K562 (cell line): Measurements from ENCODE around the gene CPT1A. TPM values are rescaled to one million over a fixed set of nuclear protein-coding genes. Genes with fewer than 3 reads are reported as not detected.

ENCODE experiments used
- ATAC-seq: fragments of 200-7000 bp; cut with Tn5 transposase; 3 replicates; pipeline ENCODE4 v1.9.1; 2020; ENCODE audit warnings: moderate library complexity
- BruUV-seq: library from RNA; stranded (reverse); fragments of 400-500 nt; replicated peaks from 2 replicates; lab custom pipeline; 2021; lab: Mats Ljungman, UMichigan
- CTCF ChIA-PET: fragments of 300-600 bp; formaldehyde crosslinking; extraction: SDS; loops from one replicate; lab custom pipeline; 2021; ENCODE audit warnings: low intra/inter-chr PET ratio; lab: Yijun Ruan, JAX
- POLR2A ChIA-PET: fragments of 300-600, 350-650 bp; sonication (Branson Sonifier 250); formaldehyde crosslinking; extraction: SDS; loops from one replicate; lab custom pipeline; 2021; ENCODE audit warnings: antibody characterized with exemption, inconsistent platforms; lab: Yijun Ruan, JAX
- DNase-seq, 4 experiments: peaks; one replicate each; pipeline versions ENCODE4 v3.0.0 to v3.0.0-alpha.2; 2011 to 2018; ENCODE audit warnings: low spot score in 3 of 4, mixed read lengths in 3 of 4; ENCODE audit errors: extremely low read depth in 1 of 4
- FAIRE-seq: peaks from 2 replicates; lab custom pipeline; 2011; peaks lifted over from hg19 to GRCh38; lab: Jason Lieb, UNC
- H2AFZ ChIP-seq: 2 replicates; pipeline ENCODE4 v1.6.0; 2011; ENCODE audit warnings: low read depth, low read length, control low read depth, inconsistent platforms
- H3K27ac ChIP-seq: fragments of 200-600 bp; 3 replicates; pipeline ENCODE4 v1.8.0; 2011; ENCODE audit warnings: low read depth, mild to moderate bottlenecking, control low read depth, inconsistent platforms, low read length, moderate library complexity, mixed read lengths; ENCODE audit errors: extremely low read depth
- H3K27me3 ChIP-seq, 2 experiments: fragments of 300-600 bp in 1 of 2; 2 replicates in 1 of 2; 3 replicates in 1 of 2; pipeline versions ENCODE4 v1.6.0 to v1.8.0; 2011; ENCODE audit warnings: inconsistent platforms in 2 of 2, low read length in 2 of 2, mild to moderate bottlenecking in 1 of 2, mixed read lengths in 1 of 2, moderate library complexity in 1 of 2; ENCODE audit not compliant: control insufficient read depth in 2 of 2, insufficient read depth in 2 of 2
- H3K36me3 ChIP-seq: fragments of 300-600 bp; 3 replicates; pipeline ENCODE4 v1.8.0; 2011; ENCODE audit warnings: mild to moderate bottlenecking, low read length, inconsistent platforms; ENCODE audit not compliant: control insufficient read depth, insufficient read depth
- H3K4me1 ChIP-seq, 2 experiments: fragments of 200-600 bp in 1 of 2; replicated peaks in 1 of 2; 2 replicates in 1 of 2; 3 replicates in 1 of 2; pipeline versions ENCODE4 v1.5.1 to v1.8.0; 2011; ENCODE audit warnings: inconsistent platforms in 2 of 2, low read length in 2 of 2, mild to moderate bottlenecking in 1 of 2, mixed read lengths in 1 of 2, moderate library complexity in 1 of 2; ENCODE audit not compliant: control insufficient read depth in 2 of 2, insufficient read depth in 2 of 2
- H3K4me2 ChIP-seq: 2 replicates; pipeline ENCODE4 v1.6.1; 2011; ENCODE audit warnings: low read length, control low read depth, inconsistent platforms, mixed read lengths; ENCODE audit not compliant: insufficient read depth
- H3K4me3 ChIP-seq: fragments of 200-600 bp; sonication (generic), shearing (Covaris generic); 2 replicates; pipeline ENCODE4 v1.5.1; 2016; ENCODE audit warnings: control low read depth, inconsistent platforms
- H3K79me2 ChIP-seq: fragments of 200-600 bp; 3 replicates; pipeline ENCODE4 v1.8.0; 2011; ENCODE audit warnings: low read length, inconsistent platforms; ENCODE audit not compliant: control insufficient read depth, insufficient read depth
- H3K9ac ChIP-seq, 2 experiments: 2 replicates each; pipeline versions ENCODE4 v1.6.0 to v1.6.1; 2011; ENCODE audit warnings: low read depth in 2 of 2, low read length in 2 of 2, control low read depth in 1 of 2, inconsistent platforms in 1 of 2, mild to moderate bottlenecking in 1 of 2, mixed read lengths in 1 of 2; ENCODE audit not compliant: insufficient read depth in 1 of 2
- H3K9me1 ChIP-seq: one replicate; pipeline ENCODE4 v1.6.0; 2011; ENCODE audit warnings: inconsistent platforms, mild to moderate bottlenecking, low read length, moderate library complexity; ENCODE audit not compliant: control insufficient read depth, insufficient read depth
- H3K9me3 ChIP-seq: replicated peaks from 2 replicates; pipeline ENCODE4 v1.5.1; 2011; ENCODE audit warnings: low read depth, low read length, inconsistent platforms; ENCODE audit not compliant: control insufficient read depth, insufficient read depth
- H4K20me1 ChIP-seq: replicated peaks from 2 replicates; pipeline ENCODE4 v1.6.1; 2011; ENCODE audit warnings: low read length, inconsistent platforms, mixed read lengths; ENCODE audit not compliant: control insufficient read depth, insufficient read depth
- BRD9 ChIP-seq: fragments of 450-650 bp; IDR thresholded peaks from 2 replicates; pipeline ENCODE4 v1.6.1; 2018; ENCODE audit warnings: low read depth; ENCODE audit not compliant: partially characterized antibody
- ETS2 ChIP-seq: IDR thresholded peaks from 2 replicates; pipeline ENCODE4 v1.6.1; 2016; ENCODE audit warnings: borderline replicate concordance, missing genetic modification characterization, mild to moderate bottlenecking, moderate library complexity, missing compliant biosample characterization; ENCODE audit not compliant: poor library complexity, severe bottlenecking
- GTF2E2 ChIP-seq: fragments of 200-800 bp; sonication (Bioruptor generic); IDR thresholded peaks from 2 replicates; pipeline ENCODE4 v1.6.1; 2016; ENCODE audit warnings: missing genetic modification characterization, missing compliant biosample characterization
- JUNB ChIP-seq: fragments of 450-650 bp; formaldehyde crosslinking; conservative IDR thresholded peaks from 2 replicates; pipeline ENCODE4 v1.4.0; 2020; ENCODE audit warnings: mild to moderate bottlenecking
- MAFF ChIP-seq: IDR thresholded peaks from 2 replicates; pipeline ENCODE4 v1.6.1; 2012; ENCODE audit warnings: low read length, improper control_type of control experiment
- NBN ChIP-seq: fragments of 450-650 bp; IDR thresholded peaks from 2 replicates; pipeline ENCODE4 v1.6.1; 2016; ENCODE audit warnings: low read depth, mild to moderate bottlenecking
- NFIC ChIP-seq: fragments of 450-650 bp; IDR thresholded peaks from 2 replicates; pipeline ENCODE4 v1.6.1; 2017; ENCODE audit warnings: mild to moderate bottlenecking, inconsistent platforms
- POLR2G ChIP-seq: fragments of 200-400 bp; formaldehyde crosslinking; IDR thresholded peaks from 2 replicates; pipeline ENCODE4 v1.6.1; 2017; ENCODE audit warnings: low read depth, mild to moderate bottlenecking, antibody characterized with exemption, low read length, moderate library complexity
- U2AF1 ChIP-seq: fragments of 200-400 bp; formaldehyde crosslinking; optimal IDR thresholded peaks from 2 replicates; pipeline ENCODE3; 2017; ENCODE audit warnings: mild to moderate bottlenecking, low read depth, low read length, moderate library complexity
- ZNF785 ChIP-seq: fragments of 250-450 bp; sonication (Bioruptor Pico); IDR thresholded peaks from 2 replicates; pipeline ENCODE4 v1.4.0; 2020; ENCODE audit warnings: mild to moderate bottlenecking
- WGBS: fragments of 100-300 bp; shearing (Covaris generic); methylation state at CpG from one replicate; pipeline ENCODE4 v1.1.6; 2016; ENCODE audit warnings: low coverage, mixed read lengths; ENCODE audit not compliant: insufficient coverage; ENCODE audit errors: missing lambda C conversion rate; 5-methylcytosine and 5-hydroxymethylcytosine counted together
- in situ Hi-C: fragments of 300-500 bp; cut with MboI; formaldehyde crosslinking; loops from 4 replicates; pipeline ENCODE4 v1.15.0; 2018; ENCODE audit warnings: inconsistent platforms, mixed read lengths
- intact Hi-C: fragments of 100-400 bp; cut with micrococcal nuclease; formaldehyde crosslinking; loops from 2 replicates; pipeline ENCODE4 v1.14.2; 2022
- polyA plus RNA-seq, 8 experiments: library from polyadenylated mRNA; depleted of rRNA in 4 of 8; stranded (reverse) in 5 of 8; unstranded in 3 of 8; fragments of >200 nt; fragmentation: Nextera tagmentation in 2 of 8; fragmentation: Illumina TruSeq in 1 of 8; extraction: Ambion mirVana in 2 of 8; extraction: Trizol in 1 of 8; gene quantifications; 2 replicates each; pipeline versions ENCODE4 v1.2.1 to v1.2.3, GENCODE V29; 2011 to 2014; ENCODE audit warnings: inconsistent platforms in 1 of 8, missing spikeins in 1 of 8
- total RNA-seq, 7 experiments: library from RNA; depleted of rRNA in 6 of 7; stranded (reverse); fragments of >200 nt in 6 of 7; fragmentation: Illumina TruSeq in 2 of 7; extraction: Trizol in 2 of 7; gene quantifications; 2 replicates each; pipeline versions ENCODE4 v1.2.1 to v1.2.3, GENCODE V29; 2011 to 2021; ENCODE audit warnings: low replicate concordance in 1 of 7
- TF ChIP-seq, protein P1 (sequence below): fragments of 250-450 bp; sonication (Bioruptor Pico); IDR thresholded peaks from 2 replicates; pipeline ENCODE4 v1.8.0; 2021; ENCODE audit warnings: moderate library complexity, mild to moderate bottlenecking, inconsistent platforms
- TF ChIP-seq, protein P2 (sequence below): fragments of 250-450 bp; sonication (Bioruptor Pico); IDR thresholded peaks from 2 replicates; pipeline ENCODE4 v1.5.0; 2021; ENCODE audit warnings: mild to moderate bottlenecking, moderate library complexity

Gene CPT1A
- total and polyA plus RNA-seq, 9 of the 15 experiments (the other 6 are each of a cell fraction or from before 2014, with no cell fraction given) = 2.6 to 29.1 (median 12.3) TPM

GRCh38 chr11:68759991-68760390 lies 81.7 kb downstream of the CPT1A start:
- BruUV-seq = no TSS peak
- Histone ChIP-seq H3K9ac (no peak overlapping the region), H4K20me1 (no peaks in the 10 kb centered on the region), H3K4me2 (no peak overlapping the region), H3K27me3 (no peaks in the 10 kb centered on the region), H3K36me3 (peaks cover 31% of the 10 kb centered on the region; the same call in 2 of the 3 replicates), H3K27ac (no peak overlapping the region), H3K79me2 (no peaks in the 10 kb centered on the region), H3K9me1 (no peaks in the 10 kb centered on the region), H3K4me3 (no peak overlapping the region), H2AFZ (no peak overlapping the region), H3K4me1 (peaks cover 0 to 6% of the 10 kb centered on the region in 2 experiments; a peak in 2 of 5 replicates), H3K9me3 (no peaks in the 10 kb centered on the region)
- POLR2A ChIA-PET = no interaction called here
- no peak for ATAC-seq
- 88% methylated on average over 15 of the region's 15 CpGs for WGBS
- CTCF ChIA-PET = no interaction called here
- TF ChIP-seq POLR2G = no peak
- no peak for DNase-seq
- FAIRE-seq = no peak
- intact Hi-C loops = no loop called here
- in situ Hi-C loops = no loop called here

- in situ Hi-C loops = no loop called here
- Histone ChIP-seq H3K4me1 (peaks cover 0 to 9% of the 10 kb centered on the region in 2 experiments; a peak in 2 of 5 replicates), H3K36me3 (peaks cover 29% of the 10 kb centered on the region; the same call in 2 of the 3 replicates)
Measured at GRCh38 chr11:68757711-68758110, 84.0 kb downstream of the CPT1A start.

More at GRCh38 chr11:68757711-68758110, 84.0 kb downstream of the CPT1A start:
- no peak for ATAC-seq
- Histone ChIP-seq H3K9me3 (no peaks in the 10 kb centered on the region), H3K79me2 (no peaks in the 10 kb centered on the region), H2AFZ (no peak overlapping the region), H3K4me3 (no peak overlapping the region), H3K9ac (no peak overlapping the region), H3K9me1 (no peaks in the 10 kb centered on the region), H4K20me1 (no peaks in the 10 kb centered on the region), H3K27me3 (no peaks in the 10 kb centered on the region), H3K27ac (no peak overlapping the region), H3K4me2 (no peak overlapping the region)
- TF ChIP-seq U2AF1 (no peak), MAFF (no peak), JUNB (CRISPR knock-in tag) (no peak), BRD9 (no peak), GTF2E2 (no peak), ETS2 (tag) (no peak), NFIC (no peak), NBN (no peak), ZNF785 (CRISPR knock-in tag) (no peak)
- TF ChIP-seq, protein P1, sequence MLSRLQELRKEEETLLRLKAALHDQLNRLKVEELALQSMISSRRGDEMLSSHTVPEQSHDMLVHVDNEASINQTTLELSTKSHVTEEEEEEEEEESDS (CRISPR knock-in tag) = no peak
- TF ChIP-seq, protein P2, sequence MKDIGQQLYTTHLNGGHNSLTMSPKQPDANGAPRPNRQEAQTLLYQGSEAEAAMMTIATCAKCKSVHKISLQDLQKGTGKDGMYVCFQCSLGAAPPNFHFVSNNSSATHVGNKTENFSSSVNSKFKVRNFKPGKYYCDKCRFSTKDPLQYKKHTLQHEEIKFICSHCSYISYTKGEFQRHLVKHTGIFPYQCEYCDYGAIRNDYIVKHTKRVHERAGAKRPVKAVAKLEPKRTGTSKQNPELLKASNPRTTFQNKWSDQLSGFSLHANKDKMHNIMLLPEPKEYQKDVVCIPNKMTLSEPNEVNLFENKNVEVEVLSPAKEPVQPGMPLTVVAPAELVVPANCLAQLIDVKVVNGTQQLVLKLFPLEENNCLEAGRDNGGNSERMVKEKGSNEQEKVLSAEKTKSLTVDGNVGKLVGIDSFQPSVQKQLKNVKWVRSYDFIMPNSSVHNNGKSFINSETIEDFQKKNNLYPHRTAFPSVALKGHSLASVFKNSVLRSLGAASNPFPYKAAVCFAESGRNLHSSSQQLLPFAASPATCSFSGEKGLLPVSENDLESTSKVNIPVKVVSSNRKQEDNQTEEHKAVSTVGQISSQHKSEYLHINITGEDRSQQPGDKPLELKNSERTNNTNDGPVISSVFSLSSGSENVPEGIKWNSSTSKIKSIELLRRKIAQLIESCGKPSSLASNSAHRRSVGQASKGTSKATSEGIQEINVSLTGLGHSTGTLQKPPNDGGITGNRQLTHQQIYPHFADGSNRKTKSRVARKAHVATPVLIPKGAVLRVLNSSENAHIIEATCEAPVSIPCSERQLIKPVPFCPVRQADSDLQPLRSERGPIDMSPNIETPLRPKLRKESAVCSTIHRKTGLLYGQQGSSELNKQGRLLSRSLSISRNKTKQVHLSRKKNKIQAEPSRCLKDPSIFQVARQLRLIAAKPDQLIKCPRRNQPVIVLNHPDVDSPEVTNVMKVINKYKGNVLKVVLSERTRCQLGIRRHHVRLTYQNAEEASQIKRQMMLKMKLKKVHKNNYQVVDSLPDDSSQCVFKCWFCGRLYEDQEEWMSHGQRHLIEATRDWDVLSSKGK (CRISPR knock-in tag) = no peak
- ChIA-PET CTCF (no interaction called here), POLR2A (interaction anchor here (0.6 kb wide), 2 partner anchors 8 to 917 kb away, joined by 3 to 4 read pairs; partner anchors contain the start of gene LTO1)
- DNase-seq = no peak
- intact Hi-C loops = no loop called here
- FAIRE-seq = no peak
- no TSS peak for BruUV-seq
- 67% methylated on average over 8 of the region's 8 CpGs for WGBS
